ENCODE measurements around the gene TAF4. TPM values are rescaled to one million over a fixed set of nuclear protein-coding genes. Genes with fewer than 3 reads are reported as not detected.

Gene TAF4
- total RNA-seq, 1 experiment from 2014 or later = 64.3 TPM

- Mint-ChIP-seq H3K36me3 (ENCODE audit: insufficient read depth, unreplicated experiment) (peaks cover 11% of the 10 kb centered on the region), H3K4me1 (ENCODE audit: low read depth, unreplicated experiment) (no peaks in the 10 kb centered on the region), H3K27ac (ENCODE audit: unreplicated experiment) (no peak overlapping the region), H3K27me3 (ENCODE audit: unreplicated experiment) (no peaks in the 10 kb centered on the region), H3K4me3 (ENCODE audit: low read depth, unreplicated experiment) (no peak overlapping the region), H3K9me3 (ENCODE audit: low read depth, unreplicated experiment) (no peaks in the 10 kb centered on the region)
- intact Hi-C loops (cut with micrococcal nuclease; ENCODE audit: unreplicated experiment) = no loop called here
- CTCF ChIA-PET = no interaction called here
- BruUV-seq (replicated peaks) = no TSS peak
- TF ChIP-seq CTCF (IDR thresholded peaks at IDR 0.05; ENCODE audit: unreplicated experiment) = no peak
- DNase-seq = no peak
Observed at GRCh38 chr20:61932711-61933480, 132.8 kb downstream of the TAF4 start.

- Mint-ChIP-seq H3K4me1 (ENCODE audit: low read depth, unreplicated experiment) (no peaks in the 10 kb centered on the region), H3K36me3 (ENCODE audit: insufficient read depth, unreplicated experiment) (peaks cover 11% of the 10 kb centered on the region), H3K27ac (ENCODE audit: unreplicated experiment) (no peak overlapping the region), H3K4me3 (ENCODE audit: low read depth, unreplicated experiment) (no peak overlapping the region), H3K27me3 (ENCODE audit: unreplicated experiment) (no peaks in the 10 kb centered on the region), H3K9me3 (ENCODE audit: low read depth, unreplicated experiment) (no peaks in the 10 kb centered on the region)
- no peak for TF ChIP-seq CTCF (IDR thresholded peaks at IDR 0.05; ENCODE audit: unreplicated experiment)
- intact Hi-C loops (cut with micrococcal nuclease; ENCODE audit: unreplicated experiment) = no loop called here
- no peak for DNase-seq
- CTCF ChIA-PET = interaction anchor here (0.6 kb wide), 1 partner anchor 8 kb away, joined by 6 read pairs; no protein-coding TSS in a partner anchor
- BruUV-seq (replicated peaks) = no TSS peak
Observed at GRCh38 chr20:61932199-61932592, 133.5 kb downstream of the TAF4 start.

GRCh38 chr20:61931476-61932198 is 134.0 kb downstream of the TAF4 start:
- intact Hi-C loops (cut with micrococcal nuclease; ENCODE audit: unreplicated experiment) = no loop called here
- Mint-ChIP-seq H3K27me3 (ENCODE audit: unreplicated experiment) (peaks cover under 1% of the 10 kb centered on the region), H3K4me3 (ENCODE audit: low read depth, unreplicated experiment) (no peak overlapping the region), H3K36me3 (ENCODE audit: insufficient read depth, unreplicated experiment) (peaks cover 11% of the 10 kb centered on the region), H3K27ac (ENCODE audit: unreplicated experiment) (no peak overlapping the region), H3K9me3 (ENCODE audit: low read depth, unreplicated experiment) (no peaks in the 10 kb centered on the region), H3K4me1 (ENCODE audit: low read depth, unreplicated experiment) (no peaks in the 10 kb centered on the region)
- CTCF ChIA-PET = interaction anchor here (0.6 kb wide), 1 partner anchor 7 kb away, joined by 6 read pairs; no protein-coding TSS in a partner anchor
- no peak for TF ChIP-seq CTCF (IDR thresholded peaks at IDR 0.05; ENCODE audit: unreplicated experiment)
- no TSS peak for BruUV-seq (replicated peaks)
- no peak for DNase-seq

GRCh38 chr20:61930776-61931475 is 134.8 kb downstream of the TAF4 start:
- Mint-ChIP-seq H3K4me3 (ENCODE audit: low read depth, unreplicated experiment) (no peak overlapping the region), H3K27ac (ENCODE audit: unreplicated experiment) (no peak overlapping the region), H3K27me3 (ENCODE audit: unreplicated experiment) (peaks cover 8% of the 10 kb centered on the region), H3K9me3 (ENCODE audit: low read depth, unreplicated experiment) (no peaks in the 10 kb centered on the region), H3K4me1 (ENCODE audit: low read depth, unreplicated experiment) (peaks cover 4% of the 10 kb centered on the region), H3K36me3 (ENCODE audit: insufficient read depth, unreplicated experiment) (peaks cover 11% of the 10 kb centered on the region)
- intact Hi-C loops (cut with micrococcal nuclease; ENCODE audit: unreplicated experiment) = no loop called here
- BruUV-seq (replicated peaks) = no TSS peak
- no peak for TF ChIP-seq CTCF (IDR thresholded peaks at IDR 0.05; ENCODE audit: unreplicated experiment)
- CTCF ChIA-PET = no interaction called here
- DNase-seq = no peak
